SKM-1 treated with dmso at 0.1 percent for 144 hours (cell line): Measurements from ENCODE around the gene MTERF1.

Source experiments
- DNase-seq: peaks from one replicate; lab custom pipeline; 2025; ENCODE audit not compliant: unreplicated experiment; lab: John Stamatoyannopoulos, UW

The MTERF1 gene

DNA sequence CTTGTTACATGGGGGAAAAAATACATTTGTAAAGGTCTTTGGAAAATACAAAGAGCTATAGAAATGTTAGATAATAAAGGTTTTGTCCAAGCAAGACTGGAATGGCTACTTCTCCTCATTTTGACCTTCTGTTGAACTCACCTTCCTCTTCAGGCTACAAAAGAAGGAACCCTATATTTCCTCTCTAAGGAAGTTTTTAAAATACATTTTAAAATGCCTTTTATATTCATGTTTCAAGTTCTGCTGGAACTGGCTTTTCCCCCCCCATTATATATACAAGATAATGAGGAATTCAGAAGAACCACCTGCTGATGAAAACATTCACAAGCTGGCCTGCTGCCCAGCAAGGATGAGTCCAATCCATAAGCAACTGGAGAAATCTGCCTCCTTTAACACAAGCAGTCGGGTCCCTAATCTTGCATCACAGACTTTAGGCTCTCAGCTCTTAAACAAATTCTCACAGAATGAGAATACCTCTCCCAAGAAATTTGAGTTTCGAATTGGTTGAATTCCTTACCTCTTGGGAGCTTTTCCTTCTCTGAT is 44.6 kb downstream of the MTERF1 start:
- DNase-seq, result peak; percentile 39

DNA sequence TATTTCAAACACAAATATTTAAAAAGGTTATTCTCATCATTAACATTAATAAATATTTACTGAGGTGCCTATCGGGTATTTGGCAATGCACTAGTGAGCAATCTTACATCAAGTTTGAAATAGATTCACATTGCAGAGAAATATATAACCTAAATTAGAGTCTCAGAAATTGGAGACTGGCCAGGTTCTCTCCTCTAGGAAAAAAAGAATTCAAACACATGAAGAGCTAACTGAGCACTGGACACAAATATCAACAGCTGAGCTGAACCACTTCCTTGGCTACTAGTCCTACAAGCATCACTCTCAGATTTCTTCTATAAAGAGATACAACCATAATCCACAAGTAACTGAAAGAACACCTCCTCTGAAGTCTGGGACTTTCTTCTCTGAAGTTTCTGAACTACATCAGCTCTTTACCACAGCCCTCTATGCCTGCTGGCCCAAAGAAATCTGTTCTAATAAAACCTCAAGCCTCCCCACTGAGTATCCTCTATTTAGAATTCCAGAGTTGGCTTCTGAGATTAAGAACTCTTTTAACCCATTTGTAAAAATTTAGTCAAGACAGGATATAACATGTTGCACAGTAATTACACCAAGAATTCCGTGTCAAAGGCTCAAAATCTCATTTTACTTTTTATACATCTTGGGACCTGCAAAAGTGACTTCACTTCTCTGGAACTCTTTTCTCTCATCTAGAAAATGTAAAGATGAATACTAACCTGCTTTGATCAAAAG is 45.2 kb downstream of the MTERF1 start:
- no peak for DNase-seq

DNA sequence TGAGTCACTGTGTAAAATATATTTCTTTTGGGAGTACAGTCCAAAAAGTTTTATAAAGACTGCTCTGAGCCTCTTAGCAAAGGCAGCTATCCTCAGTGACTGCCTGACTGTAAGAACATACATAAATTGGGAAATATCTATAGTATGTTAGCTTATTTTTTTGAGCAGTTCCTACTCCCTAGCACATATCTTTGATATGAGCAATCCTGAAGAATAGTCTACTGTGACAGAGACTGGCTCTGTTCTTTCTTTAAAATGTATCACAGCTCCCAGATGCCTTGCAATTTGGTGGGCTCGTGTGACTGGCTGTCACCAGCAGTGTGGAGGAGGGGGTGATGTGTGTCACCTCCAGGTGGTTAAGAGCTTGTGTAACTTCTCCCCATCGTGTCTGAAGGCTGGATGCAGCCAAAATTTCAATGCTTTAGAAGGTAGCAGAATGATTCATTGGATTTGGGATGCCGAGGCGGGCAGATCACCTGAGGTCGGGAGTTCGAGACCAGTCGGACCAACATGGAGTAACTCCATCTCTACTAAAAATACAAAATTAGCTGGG is 47.9 kb downstream of the MTERF1 start:
- no peak for DNase-seq

DNA sequence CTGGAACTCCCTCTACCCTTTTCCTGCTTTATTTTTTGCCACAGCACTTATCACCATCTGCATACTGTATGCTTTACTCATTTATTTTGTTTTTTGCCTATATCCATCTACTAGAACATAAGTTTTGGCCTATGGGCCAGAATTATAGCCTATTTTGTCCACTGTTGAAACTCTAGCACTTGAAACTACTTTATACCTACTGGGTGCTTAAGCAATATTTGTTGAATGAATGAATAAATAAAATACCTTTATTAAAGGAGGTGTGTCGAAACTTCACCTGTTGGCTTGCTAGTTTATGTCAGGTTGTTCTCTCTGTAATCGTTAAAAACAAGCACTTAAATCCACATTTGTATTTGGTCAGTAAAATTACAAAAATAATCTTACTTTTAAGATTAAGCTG is 53.3 kb downstream of the MTERF1 start:
- DNase-seq, result no peak

DNA sequence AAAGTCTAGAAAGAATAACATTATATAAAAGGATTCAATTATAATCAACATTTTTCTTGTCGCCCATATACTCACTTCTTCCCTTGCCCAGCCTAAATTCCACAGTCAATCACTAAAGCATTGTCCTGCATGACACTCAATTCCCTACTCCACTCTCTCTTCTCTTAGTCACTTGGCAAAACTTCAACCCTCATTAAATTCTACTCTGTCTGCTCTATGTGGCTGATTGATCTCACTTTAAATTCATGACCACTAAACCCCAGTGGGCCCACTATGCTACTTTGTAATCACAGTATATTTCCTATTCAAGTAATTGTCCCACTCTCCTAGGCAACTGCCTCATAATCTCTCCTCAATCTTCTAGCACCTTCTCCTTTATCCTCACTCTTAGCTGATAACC is 54.1 kb downstream of the MTERF1 start:
- DNase-seq, result no peak

DNA sequence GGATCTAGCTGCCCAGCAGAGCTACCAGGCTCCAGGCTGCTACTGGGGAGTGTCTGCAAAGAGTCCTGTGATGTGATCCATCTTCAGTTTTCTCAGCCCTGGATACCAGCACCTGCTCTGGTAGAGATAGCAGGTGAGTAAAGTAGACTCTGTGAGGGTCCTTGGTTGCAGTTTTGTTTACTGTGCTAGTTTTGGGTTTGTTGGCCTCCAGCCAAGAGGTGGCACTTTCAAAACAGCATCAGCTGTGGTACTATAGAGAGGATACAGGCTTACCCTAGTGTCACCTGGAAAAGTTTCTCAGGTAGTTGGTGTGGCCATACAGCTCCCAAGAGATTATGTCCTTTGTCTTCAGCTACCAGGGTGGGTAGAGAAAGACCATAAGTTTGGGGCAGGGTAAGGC is 56.3 kb downstream of the MTERF1 start:
- DNase-seq, result no peak
